ENCODE data around the gene BCL7A. TPM values are rescaled to one million over a fixed set of nuclear protein-coding genes. Genes with fewer than 3 reads are reported as not detected.
"Not testable (repeated sequence)": the region's sequence is repeated elsewhere in the genome, so short reads cannot be mapped to it uniquely, and the experiment has no call there.

The BCL7A gene
- total RNA-seq, 2 experiments from 2014 or later: 6.3 to 7.3 TPM

DNA sequence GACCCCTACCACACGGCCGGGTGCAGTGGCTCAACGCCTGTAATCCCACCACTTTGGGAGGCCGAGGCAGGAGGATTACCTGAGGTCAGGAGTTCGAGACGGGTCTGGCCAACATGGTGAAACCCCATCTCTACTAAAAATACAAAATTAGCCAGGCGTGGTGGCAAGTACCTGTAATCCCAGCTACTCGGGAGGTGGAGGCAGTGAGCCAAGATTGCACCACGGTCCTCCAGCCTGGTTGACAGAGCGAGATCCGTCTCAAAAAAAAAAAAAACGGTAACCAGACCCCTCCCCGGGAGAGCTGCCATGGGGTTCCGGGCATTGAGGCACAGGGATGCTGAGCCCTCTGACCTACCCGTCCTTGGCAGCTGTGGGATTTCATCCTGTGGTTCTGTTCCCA, 21.8 kb downstream of the BCL7A start:
- no peaks in the 10 kb centered on the region for H3K27me3 Mint-ChIP-seq
- peaks cover 5% of the 10 kb centered on the region for H3K36me3 Mint-ChIP-seq
- H3K4me1 Mint-ChIP-seq: no peaks in the 10 kb centered on the region
- ATAC-seq (ENCODE audit: low read depth) (no peak), DNase-seq (no peak)
- POLR2A ChIA-PET: no interaction called here
- no peaks in the 10 kb centered on the region for H3K9me3 Mint-ChIP-seq
- H3K27ac Mint-ChIP-seq: no peak overlapping the region
- no peak overlapping the region for H3K4me3 Mint-ChIP-seq

GRCh38 chr12:122045262-122045661, 23.6 kb downstream of the BCL7A start:
- no peak overlapping the region for H3K27ac Mint-ChIP-seq
- no peaks in the 10 kb centered on the region for H3K27me3 Mint-ChIP-seq
- POLR2A ChIA-PET: no interaction called here
- no peak overlapping the region for H3K4me3 Mint-ChIP-seq
- peaks cover 5% of the 10 kb centered on the region for H3K36me3 Mint-ChIP-seq
- no peak for DNase-seq
- no peaks in the 10 kb centered on the region for H3K9me3 Mint-ChIP-seq
- no peak for ATAC-seq (ENCODE audit: low read depth)
- no peaks in the 10 kb centered on the region for H3K4me1 Mint-ChIP-seq

DNA sequence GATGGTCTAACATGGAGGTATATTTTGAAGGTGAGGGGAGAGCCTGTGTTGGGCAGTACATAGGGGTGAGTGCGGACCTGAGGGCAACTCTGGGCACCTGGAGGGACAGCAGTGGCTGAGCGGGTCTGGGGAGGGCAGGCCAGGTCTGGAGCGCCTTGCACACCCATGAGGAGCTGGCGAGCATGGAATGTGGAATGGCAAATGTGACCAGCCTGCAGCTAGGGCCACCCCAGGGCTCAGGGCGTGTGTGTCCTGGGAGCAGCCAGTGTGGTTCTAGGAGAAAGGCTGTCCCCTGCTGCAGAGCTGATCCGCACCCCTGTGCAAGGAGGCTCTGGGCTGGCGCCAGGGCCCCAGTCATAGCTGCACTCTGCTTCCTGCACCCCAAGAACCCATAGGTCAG, 24.5 kb downstream of the BCL7A start:
- ATAC-seq (ENCODE audit: low read depth): no peak
- POLR2A ChIA-PET: no interaction called here
- Mint-ChIP-seq H3K9me3 (no peaks in the 10 kb centered on the region), H3K4me3 (no peak overlapping the region), H3K36me3 (peaks cover 5% of the 10 kb centered on the region), H3K4me1 (no peaks in the 10 kb centered on the region), H3K27ac (no peak overlapping the region), H3K27me3 (no peaks in the 10 kb centered on the region)
- no peak for DNase-seq

DNA sequence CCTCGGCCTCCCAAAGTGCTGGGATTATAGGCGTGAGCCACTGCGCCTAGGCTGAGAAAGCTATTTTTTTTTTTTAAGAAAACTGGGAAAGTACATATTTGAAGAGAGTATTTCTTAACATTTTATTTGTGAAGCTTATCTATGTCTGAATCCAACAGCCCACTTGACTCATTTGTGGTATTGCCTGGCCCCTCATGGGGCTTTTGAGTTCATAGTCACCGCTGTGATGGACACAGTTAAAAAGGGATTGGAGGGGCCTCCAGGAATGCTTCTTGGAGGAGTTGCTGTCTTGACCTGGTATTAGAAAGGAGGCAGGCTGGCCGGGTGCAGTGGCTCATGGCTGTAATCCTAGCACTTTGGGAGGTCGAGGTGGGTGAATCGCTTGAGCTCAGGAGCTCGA, 26.5 kb downstream of the BCL7A start:
- no peaks in the 10 kb centered on the region for H3K27me3 Mint-ChIP-seq
- H3K4me3 Mint-ChIP-seq: no peak overlapping the region
- no peak overlapping the region for H3K27ac Mint-ChIP-seq
- ATAC-seq (ENCODE audit: low read depth) (no peak), DNase-seq (no peak)
- H3K4me1 Mint-ChIP-seq: no peaks in the 10 kb centered on the region
- H3K9me3 Mint-ChIP-seq: no peaks in the 10 kb centered on the region
- POLR2A ChIA-PET: no interaction called here
- H3K36me3 Mint-ChIP-seq: peaks cover 5% of the 10 kb centered on the region

DNA sequence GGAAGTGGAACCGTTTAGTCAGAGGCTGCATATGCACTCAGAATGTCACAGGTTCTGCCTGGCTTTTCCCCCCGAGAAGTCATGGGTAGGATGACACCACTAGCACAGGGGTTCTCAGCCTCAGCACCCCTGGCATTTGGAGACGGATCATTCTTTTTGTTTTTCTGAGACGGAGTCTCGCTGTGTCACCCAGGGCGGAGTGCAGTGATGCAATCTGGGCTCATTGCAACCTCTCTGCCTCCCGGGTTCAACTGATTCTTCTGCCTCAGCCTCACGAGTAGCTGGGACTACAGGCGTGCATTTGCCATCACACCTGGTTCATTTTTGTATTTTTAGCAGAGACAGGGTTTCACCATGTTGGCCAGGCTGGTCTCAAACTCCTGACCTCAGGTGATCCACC, 28.1 kb downstream of the BCL7A start:
- peaks cover 6% of the 10 kb centered on the region for H3K4me1 Mint-ChIP-seq
- no peak overlapping the region for H3K4me3 Mint-ChIP-seq
- H3K9me3 Mint-ChIP-seq: no peaks in the 10 kb centered on the region
- DNase-seq: no peak
- POLR2A ChIA-PET: no interaction called here
- H3K27me3 Mint-ChIP-seq: no peaks in the 10 kb centered on the region
- H3K27ac Mint-ChIP-seq: no peak overlapping the region
- H3K36me3 Mint-ChIP-seq: peaks cover 2% of the 10 kb centered on the region
- ATAC-seq (ENCODE audit: low read depth): no peak

- ATAC-seq (ENCODE audit: low read depth) (no peak), DNase-seq (no peak)
- Mint-ChIP-seq H3K4me3 (no peak overlapping the region), H3K36me3 (no peaks in the 10 kb centered on the region), H3K27me3 (no peaks in the 10 kb centered on the region), H3K9me3 (no peaks in the 10 kb centered on the region), H3K27ac (no peak overlapping the region), H3K4me1 (peaks cover 6% of the 10 kb centered on the region)
- POLR2A ChIA-PET: no interaction called here
Observed at GRCh38 chr12:122050706-122051105, 29.0 kb downstream of the BCL7A start.

DNA sequence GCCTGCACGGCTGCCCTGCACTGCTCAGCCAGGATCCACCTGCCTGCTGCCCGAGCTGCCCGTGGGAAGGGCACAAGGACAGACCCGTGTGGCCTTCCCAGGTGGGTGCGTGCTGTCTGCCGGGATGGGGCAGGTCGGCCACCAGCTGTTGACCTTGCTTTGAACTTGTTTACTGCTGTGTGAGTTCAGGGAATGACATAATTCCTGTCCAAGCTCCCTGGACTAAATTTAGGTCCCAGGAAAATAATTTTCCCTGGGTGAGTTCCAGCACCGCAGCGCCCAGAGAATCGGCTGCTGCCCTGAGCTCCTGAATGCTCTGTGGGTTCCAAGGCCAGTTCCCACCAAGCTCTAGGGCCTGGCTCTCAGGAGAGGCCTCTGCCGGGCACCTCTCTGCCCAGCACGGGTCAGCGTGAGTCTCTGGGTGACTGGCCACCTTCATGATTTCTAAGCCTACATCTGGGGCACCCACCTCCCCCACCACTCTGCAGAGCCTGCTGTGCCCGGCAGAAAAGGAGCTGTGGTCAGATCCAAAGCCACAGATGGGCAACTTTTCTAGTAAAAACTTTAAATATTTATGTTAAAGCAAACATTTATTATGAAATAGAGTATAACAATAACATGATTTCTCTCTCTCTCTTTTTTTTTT, 29.7 kb downstream of the BCL7A start:
- H3K4me1 Mint-ChIP-seq: peaks cover 6% of the 10 kb centered on the region
- H3K36me3 Mint-ChIP-seq: no peaks in the 10 kb centered on the region
- H3K27ac Mint-ChIP-seq: no peak overlapping the region
- H3K27me3 Mint-ChIP-seq: no peaks in the 10 kb centered on the region
- DNase-seq: no peak
- no peaks in the 10 kb centered on the region for H3K9me3 Mint-ChIP-seq
- POLR2A ChIA-PET: interaction anchor here (1.2 kb wide), 1 partner anchor 29 kb away, joined by 5 read pairs; no protein-coding TSS in a partner anchor
- ATAC-seq (ENCODE audit: low read depth): no peak
- no peak overlapping the region for H3K4me3 Mint-ChIP-seq

- ATAC-seq (ENCODE audit: low read depth) (no peak), DNase-seq (no peak)
- H3K9me3 Mint-ChIP-seq: no peaks in the 10 kb centered on the region
- H3K4me3 Mint-ChIP-seq: no peak overlapping the region
- no peak overlapping the region for H3K27ac Mint-ChIP-seq
- peaks cover 6% of the 10 kb centered on the region for H3K4me1 Mint-ChIP-seq
- POLR2A ChIA-PET: interaction anchor here (1.2 kb wide), 1 partner anchor 28 kb away, joined by 5 read pairs; no protein-coding TSS in a partner anchor
- H3K27me3 Mint-ChIP-seq: no peaks in the 10 kb centered on the region
- H3K36me3 Mint-ChIP-seq: no peaks in the 10 kb centered on the region
Observed at GRCh38 chr12:122052285-122052684, 30.6 kb downstream of the BCL7A start.

GRCh38 chr12:122054842-122055520, 33.3 kb downstream of the BCL7A start:
- Mint-ChIP-seq H3K27me3 (no peaks in the 10 kb centered on the region), H3K36me3 (no peaks in the 10 kb centered on the region), H3K9me3 (no peaks in the 10 kb centered on the region), H3K4me1 (peaks cover 6% of the 10 kb centered on the region), H3K27ac (peak overlapping the region; percentile 36), H3K4me3 (no peak overlapping the region)
- no peak for DNase-seq
- no peak for ATAC-seq (ENCODE audit: low read depth)
- POLR2A ChIA-PET: interaction anchor here (0.5 to 2.1 kb wide), 3 partner anchors 27 to 247 kb away, joined by 3 to 12 read pairs (median 5); no protein-coding TSS in a partner anchor

DNA sequence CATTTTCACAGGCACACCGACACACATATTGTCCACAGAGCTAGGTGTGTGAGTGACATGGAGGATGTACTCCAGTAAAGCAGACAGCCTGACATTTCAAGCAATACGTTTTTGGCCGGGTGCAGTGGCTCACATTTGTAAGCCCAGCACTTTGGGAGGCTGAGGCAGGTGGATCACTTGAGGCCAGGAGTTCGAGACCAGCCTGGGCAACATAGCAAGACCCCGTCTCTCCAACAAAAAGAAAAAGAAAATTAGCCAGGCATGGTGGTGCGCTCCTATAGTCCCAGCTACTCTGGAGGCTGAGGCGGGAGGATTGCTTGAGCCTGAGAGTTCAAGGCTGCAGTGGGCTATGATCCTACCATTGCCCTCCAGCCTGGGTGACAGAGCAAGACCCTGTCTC, 34.7 kb downstream of the BCL7A start:
- H3K4me3 Mint-ChIP-seq; H3K27ac Mint-ChIP-seq; H3K4me1 Mint-ChIP-seq; H3K36me3 Mint-ChIP-seq; ATAC-seq (ENCODE audit: low read depth); H3K27me3 Mint-ChIP-seq; H3K9me3 Mint-ChIP-seq; DNase-seq: not testable (repeated sequence)
- POLR2A ChIA-PET: interaction anchor here (0.6 kb wide), 1 partner anchor 99 kb away, joined by 3 read pairs; no protein-coding TSS in a partner anchor

DNA sequence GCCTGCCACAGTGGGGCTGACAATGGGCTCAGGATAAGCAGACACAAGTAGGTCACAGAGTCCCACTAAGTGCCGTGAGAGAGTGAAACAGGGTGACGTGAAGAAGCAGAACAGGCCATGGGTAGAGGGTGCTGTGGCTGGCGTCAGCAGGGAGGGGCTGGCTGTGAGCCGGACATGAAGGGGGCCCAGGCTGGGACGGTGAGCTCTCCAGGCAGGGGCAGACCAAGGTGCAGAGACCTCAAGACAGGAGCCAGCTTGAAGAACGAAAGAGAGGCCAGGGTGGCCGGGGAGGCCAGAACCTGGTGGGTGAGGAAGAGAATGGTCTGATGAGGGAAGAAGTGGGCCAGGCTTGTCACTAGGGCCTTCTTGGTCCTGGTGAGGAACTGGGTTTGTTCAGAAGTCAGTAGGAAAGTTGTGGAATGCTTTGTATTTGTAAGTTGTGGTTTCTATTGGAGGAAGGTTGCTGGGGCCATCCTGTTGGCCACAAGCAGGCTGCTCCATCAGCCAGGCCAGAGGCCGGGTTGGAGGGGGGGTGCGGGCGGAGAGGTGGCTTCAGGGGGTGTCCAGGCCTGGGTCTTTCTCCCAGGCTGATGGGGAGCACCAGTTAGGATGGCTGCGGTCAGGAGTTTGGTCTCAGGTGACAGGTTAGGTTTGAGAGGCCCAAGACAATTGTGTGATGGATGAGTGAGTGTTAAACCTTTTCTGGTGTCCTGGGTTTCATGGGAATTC, 35.5 kb downstream of the BCL7A start:
- no peaks in the 10 kb centered on the region for H3K36me3 Mint-ChIP-seq
- H3K27ac Mint-ChIP-seq: no peak overlapping the region
- ATAC-seq (ENCODE audit: low read depth) (no peak), DNase-seq (no peak)
- POLR2A ChIA-PET: interaction anchor here (0.6 kb wide), 1 partner anchor 99 kb away, joined by 3 read pairs; no protein-coding TSS in a partner anchor
- H3K27me3 Mint-ChIP-seq: no peaks in the 10 kb centered on the region
- H3K4me1 Mint-ChIP-seq: peaks cover 6% of the 10 kb centered on the region
- H3K4me3 Mint-ChIP-seq: no peak overlapping the region
- no peaks in the 10 kb centered on the region for H3K9me3 Mint-ChIP-seq

DNA sequence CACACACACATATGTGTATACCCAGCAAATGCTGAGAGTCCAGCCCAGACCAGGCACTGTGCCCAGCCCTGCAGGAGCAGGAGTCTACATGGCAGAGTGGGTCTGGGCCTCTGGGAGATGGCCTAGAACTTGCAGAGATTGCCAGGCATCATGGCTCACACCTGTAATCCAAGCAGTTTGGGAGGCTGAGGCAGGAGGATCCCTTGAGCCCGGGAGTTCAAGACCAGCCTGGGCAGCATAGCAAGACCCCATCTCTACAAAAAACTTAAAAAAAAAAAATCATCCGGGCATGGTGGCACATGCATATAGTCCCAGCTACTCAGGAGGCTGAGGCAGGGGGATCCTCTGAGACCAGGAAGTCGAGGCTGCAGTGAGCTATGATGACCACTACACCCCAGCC, 36.1 kb downstream of the BCL7A start:
- Mint-ChIP-seq H3K27me3 (no peaks in the 10 kb centered on the region), H3K9me3 (no peaks in the 10 kb centered on the region), H3K36me3 (no peaks in the 10 kb centered on the region), H3K4me1 (peaks cover 6% of the 10 kb centered on the region), H3K27ac (no peak overlapping the region), H3K4me3 (no peak overlapping the region)
- ATAC-seq (ENCODE audit: low read depth) (no peak), DNase-seq (no peak)
- POLR2A ChIA-PET: interaction anchor here (0.7 kb wide), 1 partner anchor 10 kb away, joined by 3 read pairs; no protein-coding TSS in a partner anchor

- Mint-ChIP-seq H3K36me3 (no peaks in the 10 kb centered on the region), H3K27ac (no peak overlapping the region), H3K27me3 (no peaks in the 10 kb centered on the region), H3K9me3 (no peaks in the 10 kb centered on the region), H3K4me1 (peaks cover 13% of the 10 kb centered on the region), H3K4me3 (no peak overlapping the region)
- POLR2A ChIA-PET: interaction anchor here (0.7 kb wide), 1 partner anchor 10 kb away, joined by 3 read pairs; no protein-coding TSS in a partner anchor
- no peak for DNase-seq
- ATAC-seq (ENCODE audit: low read depth): no peak
Observed at GRCh38 chr12:122058549-122059149, 37.0 kb downstream of the BCL7A start.

All from activated naive CD8-positive, alpha-beta T cell treated with anti-CD3 and anti-CD28 coated beads, Interleukin-2, amount 10 ng/mL, durations not matched to agents 7 days and 5 days (primary cell).